ENCODE results near the gene SLC22A3.
A peak's percentile ranks its signal among the peaks of the same experiment; 100 is the strongest.
"Not testable (repeated sequence)": the region's sequence is repeated elsewhere in the genome, so short reads cannot be mapped to it uniquely, and the experiment has no call there.

The SLC22A3 gene

GRCh38 chr6:160374836-160375560 is 26.8 kb downstream of the SLC22A3 start:
- no peak for DNase-seq (ENCODE audit: low read depth)

- DNase-seq (ENCODE audit: low read depth), result no peak
Observed at GRCh38 chr6:160375561-160375949, 27.4 kb downstream of the SLC22A3 start.

- no peak for DNase-seq (ENCODE audit: low read depth)
Observed at GRCh38 chr6:160376445-160376844, 28.3 kb downstream of the SLC22A3 start.

- no peak for DNase-seq (ENCODE audit: low read depth)
Observed at GRCh38 chr6:160378218-160378617, 30.0 kb downstream of the SLC22A3 start.

GRCh38 chr6:160378882-160379281 is 30.7 kb downstream of the SLC22A3 start:
- DNase-seq (ENCODE audit: low read depth), result no peak

- DNase-seq (ENCODE audit: low read depth), result peak; percentile 6
Observed at GRCh38 chr6:160379466-160379865, 31.3 kb downstream of the SLC22A3 start.

GRCh38 chr6:160382946-160383345 is 34.8 kb downstream of the SLC22A3 start:
- DNase-seq (ENCODE audit: low read depth), result no peak

- DNase-seq (ENCODE audit: low read depth), result no peak
Observed at GRCh38 chr6:160386869-160387530, 38.8 kb downstream of the SLC22A3 start.

- DNase-seq (ENCODE audit: low read depth), result no peak
Observed at GRCh38 chr6:160387916-160388643, 39.9 kb downstream of the SLC22A3 start.

GRCh38 chr6:160388922-160389321 is 40.7 kb downstream of the SLC22A3 start:
- DNase-seq (ENCODE audit: low read depth), result no peak

GRCh38 chr6:160391419-160392116 is 43.4 kb downstream of the SLC22A3 start:
- DNase-seq (ENCODE audit: low read depth), result no peak

- DNase-seq (ENCODE audit: low read depth), result not testable (repeated sequence)
Observed at GRCh38 chr6:160393442-160393841, 45.3 kb downstream of the SLC22A3 start.

GRCh38 chr6:160393891-160394653 is 45.9 kb downstream of the SLC22A3 start:
- no peak for DNase-seq (ENCODE audit: low read depth)

GRCh38 chr6:160394654-160395035 is 46.5 kb downstream of the SLC22A3 start:
- no peak for DNase-seq (ENCODE audit: low read depth)

- no peak for DNase-seq (ENCODE audit: low read depth)
Observed at GRCh38 chr6:160395187-160395586, 47.0 kb downstream of the SLC22A3 start.

- no peak for DNase-seq (ENCODE audit: low read depth)
Observed at GRCh38 chr6:160396292-160396691, 48.1 kb downstream of the SLC22A3 start.

- DNase-seq (ENCODE audit: low read depth), result no peak
Observed at GRCh38 chr6:160398674-160399271, 50.6 kb downstream of the SLC22A3 start.

GRCh38 chr6:160400446-160400845 is 52.3 kb downstream of the SLC22A3 start:
- no peak for DNase-seq (ENCODE audit: low read depth)

- no peak for DNase-seq (ENCODE audit: low read depth)
Observed at GRCh38 chr6:160408528-160408927, 60.4 kb downstream of the SLC22A3 start.

GRCh38 chr6:160412993-160413392 is 64.8 kb downstream of the SLC22A3 start:
- no peak for DNase-seq (ENCODE audit: low read depth)

GRCh38 chr6:160417146-160417545 is 69.0 kb downstream of the SLC22A3 start:
- no peak for DNase-seq (ENCODE audit: low read depth)
